PC-9 (cell line): ENCODE results near the gene SPIC. TPM values are rescaled to one million over a fixed set of nuclear protein-coding genes. Genes with fewer than 3 reads are reported as not detected.

Experiments used
- Bru-seq: library from RNA; stranded (reverse); fragments of 400-500 nt; gene quantifications from one replicate; lab custom pipeline; 2021; lab: Mats Ljungman, UMichigan
- BruChase-seq, 2 experiments: library from RNA; stranded (reverse); fragments of 400-500 nt; gene quantifications; one replicate each; lab custom pipeline; 2021; lab: Mats Ljungman, UMichigan
- BruUV-seq: library from RNA; stranded (reverse); fragments of 400-500 nt; replicated peaks from 2 replicates; lab custom pipeline; 2021; lab: Mats Ljungman, UMichigan
- CTCF ChIA-PET: fragments of 300-600 bp; sonication (Branson Sonifier 250); formaldehyde crosslinking; loops from one replicate; lab custom pipeline; 2022; ENCODE audit warnings: antibody characterized with exemption; lab: Charles Lee
- POLR2A ChIA-PET: fragments of 300-600 bp; sonication (Branson Sonifier 250); formaldehyde crosslinking; loops from one replicate; lab custom pipeline; 2022; ENCODE audit warnings: antibody characterized with exemption; ENCODE audit not compliant: unreplicated experiment; lab: Charles Lee
- DNase-seq, 2 experiments: peaks; one replicate each; pipeline versions ENCODE4 v3.0.0 to v3.0.0-alpha.2; 2015 to 2022; ENCODE audit warnings: mixed read lengths in 1 of 2
- H2AFZ ChIP-seq: fragments of 200-600 bp; sonication (generic); 2 replicates; pipeline ENCODE4 v1.8.1; 2017; ENCODE audit warnings: antibody characterized with exemption
- H3F3A ChIP-seq: fragments of 200-600 bp; sonication (generic); 2 replicates; pipeline ENCODE4 v1.8.1; 2017; ENCODE audit warnings: antibody characterized with exemption, mild to moderate bottlenecking, low read depth; ENCODE audit not compliant: insufficient read depth
- H3K27ac ChIP-seq: fragments of 200-600 bp; sonication (generic); 2 replicates; pipeline ENCODE4 v1.6.1; 2016; ENCODE audit warnings: mixed run types
- H3K27me3 ChIP-seq: fragments of 200-600 bp; sonication (generic); 2 replicates; pipeline ENCODE4 v1.6.1; 2016; ENCODE audit warnings: low read depth, mixed run types; ENCODE audit not compliant: insufficient read depth
- H3K36me3 ChIP-seq: fragments of 200-600 bp; sonication (generic); 2 replicates; pipeline ENCODE4 v1.6.1; 2016; ENCODE audit warnings: low read depth, mixed run types
- H3K4me1 ChIP-seq: fragments of 200-600 bp; sonication (generic); replicated peaks from 2 replicates; pipeline ENCODE4 v1.6.1; 2016; ENCODE audit warnings: mixed run types; ENCODE audit not compliant: insufficient read depth
- H3K4me2 ChIP-seq: fragments of 200-600 bp; sonication (generic); 2 replicates; pipeline ENCODE4 v1.6.1; 2017; ENCODE audit warnings: mixed run types
- H3K4me3 ChIP-seq: fragments of 200-600 bp; sonication (generic); 2 replicates; pipeline ENCODE4 v1.6.1; 2016; ENCODE audit warnings: mixed run types
- H3K79me2 ChIP-seq: fragments of 200-600 bp; sonication (generic); 2 replicates; pipeline ENCODE4 v1.6.1; 2017; ENCODE audit warnings: low read depth, mixed run types
- H3K9me2 ChIP-seq: fragments of 200-600 bp; sonication (generic); 2 replicates; pipeline ENCODE4 v1.8.1; 2017; ENCODE audit warnings: mild to moderate bottlenecking; ENCODE audit not compliant: insufficient read depth
- H3K9me3 ChIP-seq: fragments of 200-600 bp; sonication (generic); 2 replicates; pipeline ENCODE4 v1.8.1; 2016; ENCODE audit warnings: low read depth; ENCODE audit not compliant: insufficient read depth
- H4K20me1 ChIP-seq: fragments of 200-600 bp; sonication (generic); 2 replicates; pipeline ENCODE4 v1.8.1; 2017; ENCODE audit not compliant: insufficient read depth
- EZH2 ChIP-seq: fragments of 200-600 bp; sonication (generic); IDR thresholded peaks from 2 replicates; pipeline ENCODE4 v1.8.0; 2017; ENCODE audit warnings: antibody characterized with exemption, low read depth
- intact Hi-C: fragments of 100-400 bp; cut with micrococcal nuclease; formaldehyde crosslinking; loops from one replicate; pipeline ENCODE4 v1.10.0; 2022; ENCODE audit not compliant: unreplicated experiment
- long read RNA-seq: library from polyadenylated mRNA; stranded (forward); transcript quantifications from one replicate; pipeline ENCODE4 v2.0.0, GENCODE V29; 2022
- total RNA-seq: library from RNA; stranded (reverse); gene quantifications from 2 replicates; pipeline ENCODE4 v1.2.3, GENCODE V29; 2021
- TF ChIP-seq, protein P1 (sequence below): fragments of 200-600 bp; sonication (generic); conservative IDR thresholded peaks from 2 replicates; pipeline ENCODE4 v1.6.1; 2017; ENCODE audit warnings: mixed run types, antibody characterized with exemption, mild to moderate bottlenecking, moderate library complexity

SPIC gene
- total RNA-seq: not detected in 2 replicates
- not detected for Bru-seq, nascent RNA
- not detected for BruChase-seq, experiment 1, labeled RNA remaining after a 2-hour chase
- BruChase-seq, experiment 2, labeled RNA remaining after a 6-hour chase: not detected
- long read RNA-seq: 0 reads

DNA sequence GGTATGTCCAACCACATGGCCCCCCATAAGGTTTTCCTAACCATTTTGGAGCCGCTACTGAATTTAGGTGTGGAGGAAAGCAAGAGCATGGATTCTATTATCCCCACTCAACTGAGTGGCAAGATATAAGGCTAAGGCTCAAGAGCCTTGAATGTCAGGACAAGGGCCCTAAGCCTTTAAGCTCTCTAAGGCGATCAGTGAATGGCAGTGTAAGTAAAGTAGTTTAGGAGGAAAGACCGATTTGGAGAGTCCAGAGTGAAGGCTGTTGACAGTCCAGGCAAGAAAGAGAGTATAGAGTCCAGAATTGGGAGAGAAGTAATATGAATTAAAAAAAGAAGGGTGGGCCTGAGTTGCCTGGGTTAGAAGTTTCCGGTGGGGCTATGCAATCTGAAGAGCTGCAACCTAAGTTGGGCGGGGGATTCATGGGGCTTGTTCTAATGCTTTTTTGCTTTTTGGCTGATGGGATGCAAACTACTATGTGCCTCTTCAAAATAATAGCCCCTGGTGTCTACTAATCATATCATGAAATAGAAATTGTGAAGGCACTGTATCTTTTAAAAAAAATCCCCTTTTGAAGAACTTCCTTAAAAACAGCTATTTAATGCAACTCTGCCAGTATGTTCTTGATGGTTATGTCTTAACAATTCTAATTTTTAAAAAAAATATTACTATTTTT lies at the start of gene SPIC:
Gene SPIC, plus strand, starts transcription at position 626 of the 676 bp plus-strand sequence. CDS start 1,569 bp downstream, outside the sequence.
- no peak for DNase-seq

DNA sequence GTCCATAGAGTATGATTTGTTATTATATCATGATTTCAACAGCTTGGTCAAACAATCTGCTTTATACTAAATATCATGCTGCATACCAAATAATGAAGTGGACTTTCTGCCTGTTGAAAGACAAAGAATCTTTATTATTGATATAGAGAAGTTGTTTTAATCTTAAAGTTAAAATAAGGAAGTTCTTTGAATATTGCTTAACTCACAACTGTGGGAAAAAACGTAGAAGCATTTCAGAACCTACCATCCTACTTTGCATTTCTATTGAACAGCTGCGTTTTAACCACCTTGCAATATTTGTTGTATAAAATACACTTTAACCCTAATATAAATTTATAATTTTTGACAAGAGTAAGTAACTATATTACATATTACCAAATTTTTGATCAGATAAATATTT lies 44.7 kb upstream of the SPIC start:
- intact Hi-C loops: no loop called here
- no peaks in the 10 kb centered on the region for H3K9me3 ChIP-seq
- no TSS peak for BruUV-seq
- H3F3A ChIP-seq: no peaks in the 10 kb centered on the region
- H3K79me2 ChIP-seq: no peaks in the 10 kb centered on the region
- no peaks in the 10 kb centered on the region for H3K9me2 ChIP-seq
- H3K4me1 ChIP-seq: no peaks in the 10 kb centered on the region
- no peak overlapping the region for H2AFZ ChIP-seq
- DNase-seq: no peak
- no peak overlapping the region for H3K4me2 ChIP-seq
- ChIA-PET CTCF (no interaction called here), POLR2A (no interaction called here)
- H4K20me1 ChIP-seq: no peaks in the 10 kb centered on the region
- H3K27me3 ChIP-seq: no peaks in the 10 kb centered on the region
- TF ChIP-seq EZH2: no peak
- TF ChIP-seq, protein P1, sequence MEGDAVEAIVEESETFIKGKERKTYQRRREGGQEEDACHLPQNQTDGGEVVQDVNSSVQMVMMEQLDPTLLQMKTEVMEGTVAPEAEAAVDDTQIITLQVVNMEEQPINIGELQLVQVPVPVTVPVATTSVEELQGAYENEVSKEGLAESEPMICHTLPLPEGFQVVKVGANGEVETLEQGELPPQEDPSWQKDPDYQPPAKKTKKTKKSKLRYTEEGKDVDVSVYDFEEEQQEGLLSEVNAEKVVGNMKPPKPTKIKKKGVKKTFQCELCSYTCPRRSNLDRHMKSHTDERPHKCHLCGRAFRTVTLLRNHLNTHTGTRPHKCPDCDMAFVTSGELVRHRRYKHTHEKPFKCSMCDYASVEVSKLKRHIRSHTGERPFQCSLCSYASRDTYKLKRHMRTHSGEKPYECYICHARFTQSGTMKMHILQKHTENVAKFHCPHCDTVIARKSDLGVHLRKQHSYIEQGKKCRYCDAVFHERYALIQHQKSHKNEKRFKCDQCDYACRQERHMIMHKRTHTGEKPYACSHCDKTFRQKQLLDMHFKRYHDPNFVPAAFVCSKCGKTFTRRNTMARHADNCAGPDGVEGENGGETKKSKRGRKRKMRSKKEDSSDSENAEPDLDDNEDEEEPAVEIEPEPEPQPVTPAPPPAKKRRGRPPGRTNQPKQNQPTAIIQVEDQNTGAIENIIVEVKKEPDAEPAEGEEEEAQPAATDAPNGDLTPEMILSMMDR: no peak
- no peak overlapping the region for H3K4me3 ChIP-seq
- no peaks in the 10 kb centered on the region for H3K36me3 ChIP-seq
- no peak overlapping the region for H3K27ac ChIP-seq

More for the DNA sequence above, at the start of gene SPIC:
- CTCF ChIA-PET: no interaction called here
- H3K9me2 ChIP-seq: no peaks in the 10 kb centered on the region
- H3K9me3 ChIP-seq: no peaks in the 10 kb centered on the region
- no peak within 1 kb of the TSS for H2AFZ ChIP-seq
- BruUV-seq: no TSS peak
- H3K36me3 ChIP-seq: no peaks in the 10 kb centered on the region
- H3K4me2 ChIP-seq: no peak within 1 kb of the TSS
- POLR2A ChIA-PET: interaction anchor here (0.7 kb wide), 1 partner anchor 1249 kb away, joined by 4 read pairs; no protein-coding TSS in a partner anchor
- no peaks in the 10 kb centered on the region for H3K79me2 ChIP-seq
- H3K27me3 ChIP-seq: no peaks in the 10 kb centered on the region
- intact Hi-C loops: no loop called here
- H3K4me3 ChIP-seq: no peak within 1 kb of the TSS
- H4K20me1 ChIP-seq: no peaks in the 10 kb centered on the region
- no peaks in the 10 kb centered on the region for H3K4me1 ChIP-seq
- TF ChIP-seq, protein P1: no peak
- TF ChIP-seq EZH2: no peak
- H3F3A ChIP-seq: no peaks in the 10 kb centered on the region
- H3K27ac ChIP-seq: no peak within 1 kb of the TSS

DNA sequence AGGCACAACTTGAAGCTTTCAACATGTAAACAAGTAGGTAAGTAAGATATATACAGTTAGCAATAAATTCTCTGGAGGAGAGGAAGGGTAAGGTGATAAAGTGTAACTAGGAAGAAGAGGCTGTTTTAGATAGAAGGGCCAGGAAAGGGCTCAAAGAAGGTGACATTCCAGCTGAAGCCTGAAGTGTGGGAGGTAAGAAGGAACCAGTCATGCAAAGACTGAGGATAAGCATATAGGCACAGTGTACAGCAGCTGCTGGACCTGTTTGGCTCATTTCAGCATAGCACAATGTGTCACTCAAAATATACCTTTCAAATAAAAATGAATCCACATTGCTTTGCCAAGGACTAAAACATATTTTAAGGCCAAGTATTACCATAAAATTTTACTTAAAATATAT lies 39.0 kb upstream of the SPIC start:
- POLR2A ChIA-PET: no interaction called here
- H4K20me1 ChIP-seq: no peaks in the 10 kb centered on the region
- no peak overlapping the region for H3K27ac ChIP-seq
- no peaks in the 10 kb centered on the region for H3K9me2 ChIP-seq
- no peaks in the 10 kb centered on the region for H3K79me2 ChIP-seq
- TF ChIP-seq, protein P1: no peak
- TF ChIP-seq EZH2: no peak
- DNase-seq: no peak
- H3F3A ChIP-seq: no peaks in the 10 kb centered on the region
- H3K36me3 ChIP-seq: no peaks in the 10 kb centered on the region
- intact Hi-C loops: no loop called here
- BruUV-seq: no TSS peak
- CTCF ChIA-PET: no interaction called here
- no peak overlapping the region for H3K4me3 ChIP-seq
- H2AFZ ChIP-seq: no peak overlapping the region
- no peaks in the 10 kb centered on the region for H3K9me3 ChIP-seq
- H3K4me2 ChIP-seq: no peak overlapping the region
- H3K27me3 ChIP-seq: no peaks in the 10 kb centered on the region
- no peaks in the 10 kb centered on the region for H3K4me1 ChIP-seq
